HUES64 (cell line): ENCODE measurements around the gene LHFPL2.

Experiments
- H3K27ac ChIP-seq: 2 replicates; pipeline ENCODE4 v1.7.0; 2013; ENCODE audit warnings: low read depth, low read length, inconsistent platforms
- H3K27me3 ChIP-seq: 2 replicates; pipeline ENCODE4 v1.6.1; 2013; ENCODE audit warnings: mild to moderate bottlenecking, low read length; ENCODE audit not compliant: insufficient read depth
- H3K36me3 ChIP-seq: 2 replicates; pipeline ENCODE4 v1.6.1; 2013; ENCODE audit warnings: mild to moderate bottlenecking, low read length; ENCODE audit not compliant: insufficient read depth
- H3K4me1 ChIP-seq: 2 replicates; pipeline ENCODE4 v1.6.1; 2013; ENCODE audit warnings: mild to moderate bottlenecking, low read length, moderate library complexity; ENCODE audit not compliant: insufficient read depth
- H3K4me3 ChIP-seq: 2 replicates; pipeline ENCODE4 v1.5.1; 2013; ENCODE audit warnings: mild to moderate bottlenecking, low read length, moderate library complexity
- H3K9ac ChIP-seq: 2 replicates; pipeline ENCODE4 v1.6.1; 2013; ENCODE audit warnings: mild to moderate bottlenecking, low read depth, low read length
- H3K9me3 ChIP-seq: 2 replicates; pipeline ENCODE4 v1.6.1; 2013; ENCODE audit warnings: low read depth, low read length; ENCODE audit not compliant: insufficient read depth
- WGBS: fragments of 150-250, 120-280 bp; methylation state at CpG from one replicate; pipeline ENCODE4 v1.1.7; 2013; ENCODE audit warnings: missing lambda C conversion rate; 5-methylcytosine and 5-hydroxymethylcytosine counted together

Gene LHFPL2

DNA sequence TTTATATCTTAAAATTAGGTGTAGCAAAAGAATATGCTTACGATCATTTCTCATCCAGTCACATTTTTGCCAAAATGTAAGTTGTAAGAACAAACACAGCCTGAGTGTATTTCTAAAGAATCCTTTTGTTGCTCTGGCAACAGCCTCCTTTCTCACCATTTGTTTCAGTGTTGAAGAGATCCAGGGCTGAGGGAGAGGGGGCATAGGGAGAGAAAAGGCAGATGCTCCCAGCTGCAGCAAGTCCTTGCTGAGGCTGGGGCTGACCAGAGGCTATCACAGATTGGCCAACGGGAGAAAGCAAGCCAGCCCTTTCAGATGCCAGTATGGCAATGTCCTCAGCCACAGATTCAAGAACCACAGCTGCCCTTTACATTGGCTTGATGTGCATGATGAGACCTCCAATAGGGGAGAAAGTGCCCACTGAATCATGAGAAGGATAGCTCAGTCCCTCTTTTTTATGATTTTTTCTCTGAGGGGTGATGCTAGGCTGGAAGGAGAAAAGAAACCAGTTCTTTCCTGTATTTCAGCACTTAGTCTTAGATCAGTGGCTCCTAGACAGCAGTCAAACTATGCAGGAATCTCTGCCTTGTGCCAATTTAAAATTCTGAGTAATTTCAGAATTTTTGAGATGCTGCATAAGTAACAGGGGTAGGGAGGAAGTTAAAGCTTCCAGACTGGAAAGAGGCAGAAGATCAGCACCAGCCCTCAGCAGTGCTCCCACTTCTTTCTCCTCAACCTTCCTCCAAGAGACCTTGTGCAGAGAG lies 142.1 kb downstream of the LHFPL2 start:
- no peak overlapping the region for H3K4me3 ChIP-seq
- no peak overlapping the region for H3K27ac ChIP-seq
- 87% methylated on average over 2 of the region's 2 CpGs for WGBS
- H3K9me3 ChIP-seq, result no peaks in the 10 kb centered on the region
- no peak overlapping the region for H3K9ac ChIP-seq
- peaks cover 39% of the 10 kb centered on the region for H3K4me1 ChIP-seq
- no peaks in the 10 kb centered on the region for H3K27me3 ChIP-seq
- H3K36me3 ChIP-seq, result no peaks in the 10 kb centered on the region

- Histone ChIP-seq H3K36me3 (no peaks in the 10 kb centered on the region), H3K27ac (no peak overlapping the region), H3K4me1 (peaks cover 33% of the 10 kb centered on the region), H3K4me3 (no peak overlapping the region), H3K27me3 (no peaks in the 10 kb centered on the region), H3K9me3 (no peaks in the 10 kb centered on the region), H3K9ac (no peak overlapping the region)
- WGBS, result 74% methylated on average over 2 of the region's 2 CpGs
Observed at GRCh38 chr5:78505860-78506259, 142.7 kb downstream of the LHFPL2 start.

GRCh38 chr5:78504704-78505677 lies 143.6 kb downstream of the LHFPL2 start:
- H3K4me3 ChIP-seq, result no peak overlapping the region
- 75% methylated on average over 10 of the region's 10 CpGs for WGBS
- peaks cover 29% of the 10 kb centered on the region for H3K4me1 ChIP-seq
- H3K9ac ChIP-seq, result no peak overlapping the region
- no peak overlapping the region for H3K27ac ChIP-seq
- no peaks in the 10 kb centered on the region for H3K36me3 ChIP-seq
- H3K9me3 ChIP-seq, result no peaks in the 10 kb centered on the region
- no peaks in the 10 kb centered on the region for H3K27me3 ChIP-seq

- Histone ChIP-seq H3K36me3 (no peaks in the 10 kb centered on the region), H3K4me1 (peaks cover 21% of the 10 kb centered on the region), H3K27me3 (no peaks in the 10 kb centered on the region), H3K9me3 (no peaks in the 10 kb centered on the region), H3K27ac (no peak overlapping the region), H3K4me3 (no peak overlapping the region), H3K9ac (no peak overlapping the region)
- 94% methylated on average over 4 of the region's 4 CpGs for WGBS
Observed at GRCh38 chr5:78503958-78504653, 144.5 kb downstream of the LHFPL2 start.

DNA sequence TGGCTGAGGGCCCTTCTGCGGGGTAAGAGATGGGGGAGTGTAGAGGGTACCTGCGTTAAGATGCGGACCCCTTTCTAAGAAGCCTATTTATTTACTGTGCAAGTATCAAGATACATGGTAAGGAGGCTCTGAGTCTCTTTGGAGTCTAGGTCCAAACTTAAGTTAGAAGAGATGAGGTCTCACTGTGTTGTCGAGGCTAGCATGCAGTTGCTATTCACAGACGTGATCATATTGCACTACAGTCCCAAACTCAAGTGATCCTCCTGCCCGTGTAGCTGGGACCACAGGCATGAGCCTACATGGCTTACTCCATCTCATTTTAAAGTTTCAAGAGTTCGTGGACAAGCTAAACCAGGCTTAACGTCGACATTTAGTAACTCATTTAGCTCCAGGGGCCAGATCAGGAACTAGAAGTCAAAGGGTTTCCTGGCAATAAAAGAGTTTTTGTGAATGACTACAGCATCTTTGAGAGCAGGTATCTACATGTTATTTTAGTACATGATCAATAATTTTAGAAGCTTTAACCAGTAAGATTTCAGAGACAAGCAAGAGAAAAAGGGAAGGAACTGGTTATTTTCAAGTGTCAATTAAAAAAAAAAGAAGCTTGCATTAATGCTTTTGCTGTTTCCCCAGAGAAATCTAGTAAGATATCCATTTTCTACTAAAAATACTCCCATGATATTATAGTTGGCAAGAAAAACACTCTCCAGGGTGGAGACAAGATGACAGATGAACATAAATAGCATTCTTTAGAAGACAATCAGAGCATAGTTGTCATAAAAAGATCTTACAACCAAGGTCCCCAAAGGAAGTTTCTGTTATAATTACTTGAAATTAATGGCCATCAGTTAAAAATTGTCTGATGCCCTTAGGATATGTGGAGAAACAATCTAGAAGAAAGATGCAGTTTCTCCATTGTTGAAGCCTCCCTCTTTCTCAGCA lies 146.9 kb downstream of the LHFPL2 start:
- Histone ChIP-seq H3K36me3 (no peaks in the 10 kb centered on the region), H3K9ac (no peak overlapping the region), H3K9me3 (no peaks in the 10 kb centered on the region), H3K4me3 (no peak overlapping the region), H3K27ac (no peak overlapping the region), H3K27me3 (no peaks in the 10 kb centered on the region), H3K4me1 (peaks cover 17% of the 10 kb centered on the region)
- 91% methylated on average over 9 of the region's 9 CpGs for WGBS

- Histone ChIP-seq H3K27ac (no peak overlapping the region), H3K4me3 (no peak overlapping the region), H3K9me3 (no peaks in the 10 kb centered on the region), H3K9ac (no peak overlapping the region), H3K27me3 (no peaks in the 10 kb centered on the region), H3K36me3 (no peaks in the 10 kb centered on the region), H3K4me1 (peaks cover 25% of the 10 kb centered on the region)
- 95% methylated on average over 5 of the region's 5 CpGs for WGBS
Observed at GRCh38 chr5:78500871-78501270, 147.7 kb downstream of the LHFPL2 start.

GRCh38 chr5:78500028-78500427 lies 148.5 kb downstream of the LHFPL2 start:
- H3K4me1 ChIP-seq, result peaks cover 28% of the 10 kb centered on the region
- H3K9me3 ChIP-seq, result no peaks in the 10 kb centered on the region
- WGBS, result 68% methylated on average over 2 of the region's 2 CpGs
- no peak overlapping the region for H3K4me3 ChIP-seq
- no peaks in the 10 kb centered on the region for H3K36me3 ChIP-seq
- H3K9ac ChIP-seq, result no peak overlapping the region
- H3K27ac ChIP-seq, result no peak overlapping the region
- H3K27me3 ChIP-seq, result no peaks in the 10 kb centered on the region

DNA sequence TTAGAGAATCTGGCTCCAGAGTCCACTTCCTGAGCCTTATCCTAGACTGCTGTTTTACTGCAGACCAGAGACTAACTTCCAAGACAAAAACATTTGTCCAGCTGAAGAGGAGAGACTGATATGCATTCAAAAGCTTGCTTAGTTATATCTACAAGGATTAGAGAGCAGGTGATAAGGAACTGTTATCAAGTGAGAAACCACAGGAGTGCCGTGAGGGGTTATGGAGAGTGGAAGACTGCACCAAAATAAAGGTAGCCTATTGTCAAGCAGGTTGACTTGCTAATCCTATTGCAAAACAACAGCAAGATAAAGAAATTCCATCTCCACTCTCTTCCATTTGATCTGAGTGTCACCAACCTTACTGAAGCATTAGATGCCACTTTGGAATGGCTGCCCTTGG lies 149.1 kb downstream of the LHFPL2 start:
- Histone ChIP-seq H3K4me3 (no peak overlapping the region), H3K9me3 (no peaks in the 10 kb centered on the region), H3K9ac (no peak overlapping the region), H3K4me1 (peaks cover 23% of the 10 kb centered on the region), H3K36me3 (no peaks in the 10 kb centered on the region), H3K27ac (no peak overlapping the region), H3K27me3 (no peaks in the 10 kb centered on the region)
- 77% methylated on average over 1 of the region's 1 CpG for WGBS

DNA sequence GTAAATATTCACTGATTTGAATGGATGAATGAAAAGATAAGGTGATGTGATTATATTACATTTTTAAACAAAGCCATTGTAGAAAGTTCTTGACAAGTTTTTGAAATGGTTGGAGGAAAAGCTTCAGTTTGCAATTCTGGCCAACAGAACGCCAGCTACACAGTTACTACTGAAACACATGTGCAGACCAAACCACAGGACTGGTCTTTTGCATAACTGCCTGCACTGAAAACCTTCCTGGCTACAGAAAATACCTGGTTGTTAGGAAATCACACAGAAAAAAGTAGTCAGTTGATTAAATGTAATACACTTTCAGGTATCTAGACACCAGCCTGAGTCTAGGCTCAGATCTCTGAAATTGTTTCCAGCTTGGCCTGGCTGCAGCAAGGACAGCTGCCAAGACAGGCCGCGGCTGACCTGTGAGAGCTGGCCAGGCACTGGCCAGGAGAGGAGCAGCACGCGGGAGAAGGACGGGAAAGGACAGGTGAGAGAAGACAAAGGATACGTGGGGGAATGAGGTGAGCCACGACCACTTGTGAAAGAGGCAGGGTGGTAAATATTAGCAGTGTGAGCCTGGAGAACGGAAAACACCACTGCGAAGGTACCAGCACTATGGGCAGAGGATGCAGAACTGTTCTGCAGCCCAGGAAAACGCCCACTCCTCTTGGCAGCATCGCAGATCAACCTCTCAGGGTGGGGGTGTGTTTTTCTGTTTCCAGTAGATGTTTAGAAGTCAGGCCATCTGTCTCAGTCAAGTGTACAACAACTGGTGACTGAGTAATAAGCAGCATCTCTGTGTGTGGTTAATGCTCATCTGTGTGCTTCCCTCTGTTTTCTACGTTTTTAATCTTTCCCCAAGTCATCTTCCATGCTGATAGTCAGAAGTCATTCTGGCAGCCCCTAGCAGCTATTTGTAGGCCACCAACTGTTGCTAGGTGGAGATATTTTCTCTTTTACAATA lies 150.7 kb downstream of the LHFPL2 start:
- no peak overlapping the region for H3K9ac ChIP-seq
- no peaks in the 10 kb centered on the region for H3K27me3 ChIP-seq
- WGBS, result 90% methylated on average over 13 of the region's 13 CpGs
- no peaks in the 10 kb centered on the region for H3K36me3 ChIP-seq
- H3K4me1 ChIP-seq, result peaks cover 23% of the 10 kb centered on the region
- no peaks in the 10 kb centered on the region for H3K9me3 ChIP-seq
- no peak overlapping the region for H3K27ac ChIP-seq
- H3K4me3 ChIP-seq, result no peak overlapping the region
